GM21717 (cell line): ENCODE data around the gene BEND3.

Experiments used
- ATAC-seq: cut with Tn5 transposase; IDR thresholded peaks from one replicate; pipeline ENCODE4 v1.9.1; 2021; ENCODE audit warnings: mild to moderate bottlenecking, moderate library complexity; ENCODE audit not compliant: unreplicated experiment

The BEND3 gene

GRCh38 chr6:107083921-107084320 is 31.4 kb downstream of the BEND3 start:
- no peak for ATAC-seq

GRCh38 chr6:107083047-107083768 is 32.1 kb downstream of the BEND3 start:
- no peak for ATAC-seq

GRCh38 chr6:107082045-107082444 is 33.3 kb downstream of the BEND3 start:
- ATAC-seq, result no peak

GRCh38 chr6:107080036-107080435 is 35.3 kb downstream of the BEND3 start:
- ATAC-seq, result no peak

GRCh38 chr6:107079429-107079828 is 35.9 kb downstream of the BEND3 start:
- ATAC-seq, result no peak

- ATAC-seq, result no peak
These were observed 37.6 kb downstream of the BEND3 start for GRCh38 chr6:107077710-107078109.

- ATAC-seq, result no peak
These were observed 39.3 kb downstream of the BEND3 start for GRCh38 chr6:107075951-107076381.

GRCh38 chr6:107070686-107071085 is 44.6 kb downstream of the BEND3 start:
- ATAC-seq, result no peak

GRCh38 chr6:107069631-107070548 is 45.4 kb downstream of the BEND3 start:
- no peak for ATAC-seq

GRCh38 chr6:107068691-107069630 is 46.4 kb downstream of the BEND3 start:
- no peak for ATAC-seq

- no peak for ATAC-seq
These were observed 48.3 kb downstream of the BEND3 start for GRCh38 chr6:107066697-107067659.

GRCh38 chr6:107064579-107065065 is 50.7 kb downstream of the BEND3 start:
- ATAC-seq, result no peak

- ATAC-seq, result no peak
These were observed 52.6 kb downstream of the BEND3 start for GRCh38 chr6:107062691-107063090.

GRCh38 chr6:107061125-107062020 is 53.9 kb downstream of the BEND3 start:
- peak; percentile 79 for ATAC-seq

GRCh38 chr6:107060704-107061103 is 54.6 kb downstream of the BEND3 start:
- ATAC-seq, result no peak

GRCh38 chr6:107059606-107060005 is 55.7 kb downstream of the BEND3 start:
- no peak for ATAC-seq

- no peak for ATAC-seq
These were observed 57.6 kb downstream of the BEND3 start for GRCh38 chr6:107057679-107058078.

GRCh38 chr6:107056796-107057195 is 58.5 kb downstream of the BEND3 start:
- ATAC-seq, result no peak

GRCh38 chr6:107047807-107048206 is 67.5 kb downstream of the BEND3 start:
- ATAC-seq, result no peak
